UCSD-AML1 (cell line): Measurements from ENCODE around the gene BARX2.

ENCODE experiments used
- DNase-seq: peaks from one replicate; lab custom pipeline; 2025; ENCODE audit not compliant: unreplicated experiment; lab: John Stamatoyannopoulos, UW

Gene BARX2

DNA sequence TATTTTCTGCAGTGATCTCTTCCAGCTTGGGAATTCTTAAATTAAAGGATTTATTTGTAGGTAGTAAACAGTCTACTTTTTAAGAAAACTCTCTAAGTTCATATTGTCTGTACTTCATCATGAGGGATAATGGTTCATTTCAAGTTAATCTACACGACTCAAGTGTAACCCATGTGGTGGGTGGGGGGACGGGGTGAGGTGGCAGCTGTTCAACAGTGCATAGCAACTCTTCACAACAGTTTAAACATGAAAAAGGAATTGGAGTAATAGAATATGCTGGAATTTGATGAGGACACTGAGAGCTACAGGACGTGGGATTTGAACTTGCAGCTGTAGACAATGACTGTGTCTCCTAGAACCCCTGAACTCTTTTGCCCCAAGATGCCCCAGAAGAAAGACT is 20.8 kb downstream of the BARX2 start:
- DNase-seq = no peak

DNA sequence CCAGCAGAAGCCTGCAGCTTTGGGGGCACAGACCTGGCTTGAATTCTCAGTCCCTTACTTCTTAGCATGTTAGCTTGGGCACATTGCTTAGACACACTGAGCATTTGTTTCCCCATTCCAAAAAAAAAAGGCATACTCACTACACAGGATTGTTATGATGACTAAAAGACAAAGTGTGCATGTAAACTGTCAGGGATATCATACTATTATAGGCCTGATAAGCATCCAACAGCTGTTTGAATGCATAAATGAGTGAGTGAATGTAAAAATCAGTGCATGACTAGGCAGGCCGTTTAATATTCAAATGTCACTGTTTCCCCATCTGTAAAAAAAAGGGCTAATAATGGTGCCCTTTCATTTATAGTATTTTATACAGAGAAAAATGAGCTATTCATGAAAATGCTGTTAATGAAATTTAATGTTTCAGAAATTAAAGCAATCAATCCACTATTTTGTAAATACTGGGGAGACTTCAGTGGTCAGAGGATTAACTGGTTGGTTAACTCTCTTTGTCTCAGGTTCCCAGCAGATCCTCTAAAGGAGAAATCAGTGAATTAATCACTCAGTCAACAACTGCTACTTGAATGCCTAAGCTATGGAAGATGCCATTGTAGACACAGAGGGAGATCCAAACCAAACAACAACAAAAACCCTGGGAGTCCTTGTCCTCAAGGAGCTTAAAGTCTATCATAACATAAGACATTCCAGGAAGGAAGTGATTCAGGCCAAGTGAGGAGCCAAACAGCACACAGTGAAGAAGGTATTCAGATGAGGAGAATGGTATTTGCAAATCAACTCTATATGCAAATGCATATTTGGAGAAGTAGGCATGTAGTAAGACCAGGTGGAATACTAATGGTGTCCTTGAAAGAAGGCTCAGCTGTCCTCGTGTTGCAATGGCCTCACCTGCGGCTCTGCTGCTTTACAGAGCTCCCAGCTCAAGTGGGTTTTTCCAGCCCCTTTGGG is 26.8 kb downstream of the BARX2 start:
- no peak for DNase-seq

DNA sequence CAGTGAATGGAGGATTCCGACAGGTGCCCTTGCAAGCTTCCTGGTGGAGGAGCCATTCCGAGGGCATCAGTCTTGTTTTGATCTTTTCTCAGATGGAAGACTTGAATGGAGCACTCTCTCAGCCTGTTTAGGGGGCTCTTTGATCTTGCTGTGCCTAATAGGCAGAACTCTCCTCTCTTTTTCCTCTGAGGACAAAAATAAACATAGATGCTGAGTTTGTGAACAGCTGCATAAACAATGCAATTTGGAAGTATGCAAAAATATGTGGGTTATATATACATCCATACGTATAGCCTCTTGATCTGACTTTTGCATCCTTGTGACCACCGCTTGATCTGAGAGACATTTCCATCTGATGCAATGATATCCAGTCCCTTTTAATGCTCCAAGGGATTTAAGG is 29.1 kb downstream of the BARX2 start:
- DNase-seq = no peak

DNA sequence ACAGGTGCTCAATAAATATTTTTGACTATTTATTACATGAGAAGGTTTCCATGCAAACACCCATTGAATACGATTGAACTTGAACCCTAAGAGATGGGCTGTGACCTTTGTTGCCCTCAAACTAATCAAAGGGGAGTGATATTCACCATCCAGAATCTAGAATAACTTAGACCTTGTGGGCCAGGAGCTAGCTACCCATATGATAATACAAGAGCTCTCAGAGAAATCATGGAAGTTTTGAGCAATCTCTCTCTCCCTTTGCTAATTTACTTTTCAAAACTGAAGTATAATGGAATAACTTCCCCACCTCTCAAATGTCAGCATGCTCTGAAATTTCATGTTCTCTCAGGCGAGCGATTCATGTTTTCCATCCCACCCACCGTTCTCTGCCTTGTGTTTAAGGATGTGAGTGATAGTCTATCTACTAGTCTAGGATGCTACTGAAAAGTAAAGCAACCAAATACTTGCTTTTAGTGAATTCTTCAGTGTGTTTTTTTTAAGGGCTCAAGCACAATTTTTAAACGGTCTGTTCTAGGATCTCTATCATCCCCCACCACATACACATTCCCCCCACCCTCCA is 33.3 kb downstream of the BARX2 start:
- DNase-seq = no peak

DNA sequence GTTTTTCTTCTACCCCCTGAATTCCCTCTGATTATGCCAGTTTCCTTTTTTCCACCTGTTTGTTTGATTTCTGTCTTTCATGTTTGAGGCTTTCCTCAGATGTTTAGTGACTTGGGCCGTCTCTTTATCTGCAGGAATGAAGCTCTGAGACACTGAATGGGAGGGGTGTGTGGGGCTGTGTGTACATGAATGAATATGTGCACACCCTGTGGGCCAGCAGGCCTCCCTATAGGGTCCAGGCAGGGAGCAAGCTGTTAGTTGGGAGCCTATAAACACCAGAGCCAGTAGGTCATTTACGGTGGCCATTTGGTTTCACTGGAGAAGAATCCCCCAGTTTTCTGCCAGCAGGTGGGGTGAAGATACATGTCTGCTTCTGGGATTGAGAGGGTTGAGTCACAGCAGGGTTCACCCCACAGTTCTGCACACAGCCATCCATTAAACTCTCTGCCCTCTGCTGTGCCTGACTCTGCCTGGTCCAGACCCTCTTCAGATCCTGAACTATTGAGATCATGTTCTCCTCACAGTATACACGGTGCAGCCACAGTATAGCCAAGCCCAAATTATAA is 34.8 kb downstream of the BARX2 start:
- DNase-seq = no peak

DNA sequence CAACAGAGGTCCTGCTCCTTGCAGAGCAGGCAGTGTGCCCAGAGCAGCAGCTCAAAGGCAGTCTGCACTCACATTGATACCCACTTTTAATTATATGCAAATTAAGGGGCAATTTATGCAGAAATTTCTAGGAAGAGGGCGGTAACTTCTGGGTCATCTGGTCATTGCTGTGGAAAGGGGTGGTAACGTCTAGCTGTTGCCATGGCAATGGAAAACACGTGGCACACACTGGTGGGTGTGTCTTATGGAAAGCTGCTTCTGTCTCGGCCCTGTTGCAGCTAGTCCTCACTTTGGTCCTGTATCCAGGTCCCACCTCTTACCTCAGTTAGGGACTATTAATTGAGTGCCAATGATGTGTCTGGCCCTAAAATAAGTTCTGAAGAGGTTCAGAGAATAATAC is 36.8 kb downstream of the BARX2 start:
- DNase-seq = no peak

DNA sequence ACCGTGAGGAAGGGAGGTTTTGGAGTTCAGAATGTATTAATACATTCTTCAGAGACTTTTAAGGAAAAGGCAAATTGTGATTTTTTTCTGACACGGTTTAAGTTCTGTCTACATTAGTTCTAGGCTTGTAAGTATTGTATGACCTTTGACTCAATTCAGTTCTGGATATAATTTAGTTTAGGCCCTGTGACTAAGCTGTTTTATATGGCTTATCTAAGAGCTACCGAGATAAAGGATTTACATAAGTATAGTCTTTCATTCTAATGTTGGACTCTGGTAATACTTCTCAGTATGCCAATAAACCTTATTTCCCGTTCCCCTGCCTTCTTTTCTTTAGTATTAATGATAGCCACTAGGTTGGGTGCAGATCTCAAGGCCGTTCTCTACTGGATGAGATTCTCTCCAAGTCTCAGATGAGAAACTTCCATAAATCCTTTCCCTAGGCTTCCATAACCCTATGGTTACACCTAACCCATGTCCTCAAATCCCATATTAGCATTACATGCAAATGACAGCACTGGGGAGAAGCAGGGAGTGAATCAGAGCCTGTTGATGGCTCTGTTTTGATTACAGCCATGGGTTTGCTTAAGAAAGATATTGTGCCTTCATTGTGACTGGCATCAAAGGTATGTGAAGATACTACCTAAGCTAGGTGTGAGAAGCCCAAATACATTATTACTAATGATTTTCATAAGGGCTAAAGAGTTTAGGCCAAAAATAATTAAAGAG is 38.7 kb downstream of the BARX2 start:
- no peak for DNase-seq

DNA sequence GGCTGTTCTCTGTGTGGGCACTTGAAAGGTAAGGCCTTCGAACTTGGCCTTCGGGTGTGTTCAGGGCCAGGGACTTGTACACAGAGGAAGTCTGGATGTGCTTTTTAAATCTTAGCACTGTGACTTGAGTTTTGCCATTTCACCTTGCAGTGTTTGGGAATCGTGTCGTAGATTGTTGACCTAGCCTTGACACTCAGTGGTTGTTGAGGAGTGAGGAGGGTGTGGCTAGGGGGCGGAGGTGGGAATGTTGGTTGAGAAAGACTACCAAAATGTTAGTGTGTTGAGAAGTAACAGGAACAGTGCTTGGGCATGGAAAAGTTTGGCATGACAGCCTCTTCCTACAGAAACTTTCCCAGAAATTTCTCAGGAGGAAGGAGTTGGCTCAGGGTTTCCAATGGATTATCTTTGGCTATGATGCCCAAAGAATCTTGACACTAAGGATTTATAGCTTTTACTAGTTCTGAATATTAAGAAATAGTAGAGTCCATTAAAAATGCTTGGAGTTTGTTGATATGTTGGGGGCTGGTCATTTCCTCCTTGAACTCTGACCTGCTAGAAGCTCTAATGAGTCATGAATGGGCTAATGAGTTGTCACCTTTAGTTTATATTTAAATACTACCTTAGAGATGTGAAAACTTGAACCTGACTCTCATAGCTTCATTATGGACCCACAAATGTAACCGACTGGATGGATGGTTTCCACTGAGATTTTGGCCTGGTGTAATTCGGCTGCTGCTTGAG is 40.6 kb downstream of the BARX2 start:
- DNase-seq = no peak

DNA sequence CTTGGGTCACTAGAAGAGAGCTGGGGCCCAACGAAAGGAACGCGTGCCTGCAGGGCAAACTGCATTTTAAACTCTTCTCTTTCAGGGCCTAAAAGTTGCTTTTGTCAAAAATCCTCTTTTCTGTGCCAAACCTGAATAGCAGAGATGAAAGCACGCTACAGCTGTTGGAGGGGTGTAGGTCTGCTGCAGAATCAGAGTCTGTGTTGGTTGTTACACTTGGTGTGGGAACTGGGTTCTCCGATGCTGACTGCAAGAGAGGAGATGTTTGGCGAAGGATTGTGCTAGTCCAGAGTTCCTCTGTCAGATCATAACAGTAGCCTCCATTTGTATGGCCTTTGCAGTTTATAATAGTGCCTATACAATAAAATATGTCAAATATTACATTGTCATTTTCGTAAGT is 41.8 kb downstream of the BARX2 start:
- DNase-seq = no peak

DNA sequence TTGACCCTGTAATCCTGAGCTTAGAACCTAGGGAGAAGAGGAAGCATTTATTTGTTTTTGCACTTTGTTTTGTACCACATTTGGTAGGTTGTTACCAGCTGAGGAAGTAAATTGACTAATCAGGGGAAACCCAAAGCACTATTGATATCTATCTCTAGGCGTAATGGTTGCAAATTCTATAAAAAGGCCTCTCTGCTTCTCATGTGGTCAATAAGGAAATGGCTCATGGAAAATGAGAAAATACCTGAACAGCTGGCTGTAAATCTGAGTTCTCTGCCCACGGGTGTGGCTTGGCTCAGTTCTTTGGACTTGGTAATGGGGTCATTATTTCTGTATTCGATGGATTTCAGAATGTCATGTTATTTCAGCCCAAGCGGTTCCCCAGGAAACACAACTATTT is 42.4 kb downstream of the BARX2 start:
- no peak for DNase-seq

DNA sequence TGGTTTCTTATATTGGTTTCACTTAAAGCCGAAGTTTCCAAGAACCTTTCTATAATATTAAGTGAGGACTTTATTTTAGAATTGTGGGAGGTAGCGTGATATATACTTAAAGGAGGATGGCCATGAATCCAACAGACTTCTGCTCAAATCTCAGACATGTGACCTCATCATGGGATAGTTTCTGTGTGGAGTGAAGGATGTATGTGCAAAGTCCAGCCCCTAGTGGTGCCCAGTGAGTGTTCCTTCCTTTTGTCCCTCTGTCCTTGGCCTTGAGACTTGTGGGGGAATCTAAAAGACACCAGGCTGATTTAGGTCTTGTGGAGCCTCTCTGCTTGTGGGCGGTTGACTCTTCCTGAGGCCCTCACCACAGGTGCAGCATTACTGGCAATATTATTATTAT is 43.7 kb downstream of the BARX2 start:
- no peak for DNase-seq

DNA sequence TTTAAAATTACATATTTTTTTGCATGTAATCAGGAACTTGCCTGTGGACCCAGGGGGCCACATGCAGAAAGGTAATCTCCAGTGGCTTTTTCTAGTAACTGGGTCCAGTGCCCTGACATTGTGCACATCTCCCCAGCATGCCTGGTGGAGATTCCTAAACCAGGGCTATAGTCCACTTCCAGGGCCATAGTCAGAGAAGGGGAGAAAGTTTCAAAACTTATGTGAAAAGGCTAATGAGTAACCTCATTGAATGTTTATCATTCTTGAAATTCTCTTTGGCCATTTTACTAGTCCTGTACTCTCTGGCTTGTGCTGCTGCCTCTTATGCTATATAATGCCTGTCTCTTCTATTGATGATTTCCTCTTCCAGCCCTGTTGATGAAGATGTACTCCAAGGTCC is 47.8 kb downstream of the BARX2 start:
- no peak for DNase-seq

DNA sequence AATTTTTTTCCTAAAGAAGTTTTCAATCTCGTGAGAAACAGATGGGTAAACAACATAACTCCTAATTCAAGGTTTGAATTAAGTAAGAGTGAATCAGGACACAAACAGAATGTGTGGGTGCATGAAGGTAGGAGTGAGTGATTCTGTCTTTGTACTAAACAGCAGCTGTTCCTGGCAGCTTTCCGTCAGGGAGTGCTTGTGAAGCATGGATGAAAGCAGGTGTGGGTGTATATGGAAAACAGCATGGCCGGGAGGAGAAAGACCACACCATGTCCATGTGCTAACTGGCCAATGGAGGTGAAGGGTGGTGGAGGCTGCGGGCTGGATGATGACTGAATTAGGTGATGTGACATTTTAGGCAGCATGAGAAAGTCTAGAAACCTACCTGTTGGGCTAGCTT is 49.6 kb downstream of the BARX2 start:
- no peak for DNase-seq

DNA sequence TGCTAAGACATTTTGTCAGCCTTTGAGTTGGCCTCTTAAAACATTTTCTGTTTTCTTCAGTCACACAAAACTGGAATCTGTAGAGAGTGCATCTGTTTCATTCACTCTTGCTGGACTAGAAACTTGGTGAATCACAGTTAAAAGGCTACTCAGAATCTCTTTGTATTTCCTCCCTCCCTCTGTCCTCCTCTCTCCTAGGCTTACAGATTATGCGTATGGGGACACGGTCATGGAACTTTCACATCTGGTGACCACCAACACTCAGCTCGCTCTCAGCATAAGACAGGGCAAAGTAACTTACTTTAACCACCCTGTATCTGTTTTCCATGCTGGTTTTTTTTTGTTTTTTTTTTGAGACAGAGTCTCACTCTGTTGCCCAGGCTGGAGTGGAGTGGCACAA is 50.4 kb downstream of the BARX2 start:
- no peak for DNase-seq

DNA sequence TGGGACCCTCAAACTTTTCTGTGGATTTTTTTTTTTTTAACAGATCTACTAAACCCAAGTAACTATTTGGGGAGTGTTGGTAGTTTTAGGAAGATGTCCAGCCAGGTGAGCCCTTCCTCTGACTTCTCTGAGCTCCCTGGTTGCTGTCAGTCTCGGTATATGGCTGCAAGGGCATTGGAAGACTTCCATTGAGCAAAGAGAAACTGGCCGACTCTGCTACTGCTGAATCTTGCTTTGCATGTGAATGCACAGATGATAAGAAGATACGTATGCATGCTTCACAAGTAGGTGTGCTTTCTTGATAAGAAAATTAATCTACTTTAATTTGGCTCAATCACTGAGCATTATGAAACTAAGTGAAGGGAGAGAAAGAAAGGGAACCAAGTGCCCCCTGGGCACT is 51.1 kb downstream of the BARX2 start:
- no peak for DNase-seq

DNA sequence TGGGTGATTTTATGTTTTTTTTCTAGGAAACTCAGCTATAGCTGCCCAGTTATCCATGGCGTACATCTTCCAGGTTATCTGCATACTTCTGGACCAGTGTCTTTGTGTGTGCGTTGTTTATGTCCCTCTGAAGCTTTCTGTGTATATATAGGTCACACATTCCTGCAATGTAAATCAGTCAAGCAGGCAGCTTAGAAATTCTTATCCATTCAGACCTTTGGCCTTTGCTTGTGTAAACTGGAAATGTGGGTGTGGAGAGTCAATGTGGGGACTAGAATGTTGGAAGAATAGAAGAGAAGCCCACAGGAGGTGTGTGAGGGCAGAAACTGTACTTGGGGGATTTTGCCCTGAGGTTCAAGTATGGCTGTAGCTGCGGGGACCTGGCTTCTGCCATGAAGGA is 51.7 kb downstream of the BARX2 start:
- no peak for DNase-seq

DNA sequence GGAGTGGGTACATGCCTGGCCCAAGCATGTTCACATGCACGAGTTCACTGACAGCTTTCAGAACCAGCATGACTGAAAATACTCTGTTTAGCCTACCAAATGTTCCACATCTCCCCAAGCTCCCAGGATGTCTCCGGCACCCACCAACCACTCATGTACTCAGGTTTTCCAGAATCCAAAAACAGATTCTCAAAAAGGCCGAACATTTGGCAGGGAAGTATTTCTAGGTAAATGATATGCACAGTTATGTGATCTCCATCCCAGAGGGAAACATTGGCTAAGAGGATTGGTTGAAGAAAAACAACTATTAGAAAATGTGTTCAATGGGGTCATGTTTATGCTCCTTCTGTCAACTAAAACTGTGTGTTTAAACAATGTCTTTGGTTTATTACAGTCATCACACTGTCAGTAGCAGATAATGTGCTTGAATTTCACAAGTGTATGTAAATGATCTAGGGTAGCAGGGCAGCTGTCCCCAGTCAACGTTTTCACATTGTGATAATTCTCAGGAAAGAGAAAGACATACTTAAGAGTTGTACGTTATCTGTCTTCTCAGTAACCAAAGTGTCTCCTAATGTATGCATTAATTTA is 52.3 kb downstream of the BARX2 start:
- no peak for DNase-seq

DNA sequence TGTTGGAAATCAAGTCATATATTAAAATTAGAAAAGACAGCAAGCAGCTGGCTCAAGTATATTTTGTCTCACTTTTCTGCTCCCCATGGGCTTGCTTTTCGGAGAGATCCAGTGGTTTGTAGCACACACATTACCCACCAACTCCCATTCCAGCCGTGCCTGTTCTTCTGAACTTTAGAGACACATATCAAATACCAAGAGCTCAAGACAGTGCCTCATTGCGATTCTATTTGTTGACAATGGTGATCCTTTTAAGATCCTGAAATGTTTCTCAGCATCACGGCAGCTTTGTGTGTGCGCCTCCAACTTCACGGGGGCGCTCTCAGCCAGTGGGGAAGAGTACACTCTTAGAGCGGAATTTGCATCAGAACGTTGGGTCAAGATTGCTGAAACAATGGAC is 52.9 kb downstream of the BARX2 start:
- DNase-seq = no peak

DNA sequence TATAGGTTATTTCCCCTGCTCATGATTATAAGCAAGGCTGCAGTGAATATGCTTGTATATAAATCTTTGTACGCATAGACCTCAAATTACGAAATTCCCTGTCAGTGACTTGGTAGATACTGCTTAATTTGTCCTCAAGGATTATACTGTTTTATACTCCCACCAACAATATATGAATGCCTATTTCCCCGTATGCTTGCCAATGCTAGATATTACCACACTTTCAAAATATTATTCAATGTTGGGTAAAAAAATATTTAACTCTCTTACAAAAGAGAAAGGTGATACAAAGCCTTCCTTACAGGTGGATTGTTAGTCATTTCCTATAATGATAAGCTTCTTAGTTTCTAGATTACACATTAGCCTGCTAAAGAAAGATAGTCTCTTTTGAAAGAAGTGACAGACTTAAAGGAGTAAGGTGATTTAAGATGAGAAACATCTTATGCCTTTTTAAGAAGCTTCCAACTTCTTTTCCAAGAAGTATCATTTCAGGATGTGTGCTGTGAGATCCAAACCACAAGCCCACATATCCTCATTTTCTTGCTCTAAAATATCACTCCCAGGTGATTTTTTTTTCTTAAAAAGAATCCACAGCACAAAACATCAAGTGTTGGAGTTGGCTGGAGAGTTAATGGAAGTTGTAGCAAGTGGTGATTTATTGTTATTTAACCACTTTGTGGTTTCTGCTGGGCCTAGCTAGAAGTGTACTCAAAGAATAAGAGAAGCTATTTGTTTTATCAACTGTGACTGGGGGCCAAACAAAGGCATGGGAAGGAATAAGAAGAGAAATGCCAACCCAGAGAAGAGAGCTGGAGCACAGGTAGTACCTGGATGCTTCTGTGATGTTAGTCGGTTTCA is 59.2 kb downstream of the BARX2 start:
- no peak for DNase-seq
